Hippocampal formation (tissue), 2 donors: ENCODE measurements around the gene CCDC12.

Experiments used
- DNase-seq, 2 donors: peaks; one replicate each; lab custom pipeline; 2025; lab: John Stamatoyannopoulos, UW

CCDC12 gene

GRCh38 chr3:46892285-46893145, 84.0 kb downstream of the CCDC12 start:
- DNase-seq: peak; percentile 33 to 67

- DNase-seq: no peak
These were observed 85.4 kb downstream of the CCDC12 start for GRCh38 chr3:46891132-46891531.

GRCh38 chr3:46890132-46890531, 86.4 kb downstream of the CCDC12 start:
- no peak for DNase-seq

- DNase-seq: no peak
These were observed 87.0 kb downstream of the CCDC12 start for GRCh38 chr3:46889381-46890110.

GRCh38 chr3:46888705-46889104, 87.8 kb downstream of the CCDC12 start:
- no peak for DNase-seq

- no peak for DNase-seq
These were observed 88.5 kb downstream of the CCDC12 start for GRCh38 chr3:46887980-46888494.

- DNase-seq: no peak
These were observed 90.9 kb downstream of the CCDC12 start for GRCh38 chr3:46885612-46886011.

GRCh38 chr3:46884929-46885328, 91.6 kb downstream of the CCDC12 start:
- no peak for DNase-seq

GRCh38 chr3:46884427-46884826, 92.1 kb downstream of the CCDC12 start:
- no peak for DNase-seq

- no peak for DNase-seq
These were observed 92.7 kb downstream of the CCDC12 start for GRCh38 chr3:46883830-46884185.

- DNase-seq: no peak
These were observed 93.3 kb downstream of the CCDC12 start for GRCh38 chr3:46883054-46883829.

- no peak for DNase-seq
These were observed 94.0 kb downstream of the CCDC12 start for GRCh38 chr3:46882377-46883053.

GRCh38 chr3:46881596-46882376, 94.8 kb downstream of the CCDC12 start:
- DNase-seq: no peak

GRCh38 chr3:46880884-46881595, 95.5 kb downstream of the CCDC12 start:
- no peak for DNase-seq

- DNase-seq: no peak
These were observed 97.6 kb downstream of the CCDC12 start for GRCh38 chr3:46878781-46879436.

GRCh38 chr3:46877406-46878125, 99.0 kb downstream of the CCDC12 start, which contains the start of gene PTH1R:
Gene PTH1R, plus strand, starts transcription at chr3:46877721. Its CDS starts 5,839 bp downstream, at chr3:46883560.
- no peak for DNase-seq

GRCh38 chr3:46876313-46877300, 99.9 kb downstream of the CCDC12 start:
- DNase-seq: no peak

- no peak for DNase-seq
These were observed 101.0 kb downstream of the CCDC12 start for GRCh38 chr3:46875560-46875959.
